HepG2 (cell line): ENCODE data around the gene IRF3.

Experiments
- CHD2 ChIP-seq: IDR thresholded peaks from 2 replicates; pipeline ENCODE4 v1.6.1; 2011; ENCODE audit warnings: low read depth, low read length, improper control_type of control experiment
- CTCF ChIP-seq: sonication (generic); formaldehyde crosslinking; IDR thresholded peaks from 2 replicates; pipeline ENCODE4 v1.5.0; 2020; ENCODE audit warnings: mild to moderate bottlenecking, missing genetic modification reagents, moderate library complexity
- EED ChIP-seq: sonication (generic); formaldehyde crosslinking; IDR thresholded peaks from 2 replicates; pipeline ENCODE4 v1.5.0; 2020; ENCODE audit warnings: mild to moderate bottlenecking, missing genetic modification reagents
- JUNB ChIP-seq: sonication (generic); formaldehyde crosslinking; IDR thresholded peaks from 2 replicates; pipeline ENCODE4 v1.8.0; 2022; ENCODE audit warnings: missing genetic modification reagents, mild to moderate bottlenecking, borderline replicate concordance
- JUND ChIP-seq: sonication (generic); formaldehyde crosslinking; IDR thresholded peaks from 2 replicates; pipeline ENCODE4 v1.8.0; 2022; ENCODE audit warnings: mild to moderate bottlenecking, missing genetic modification reagents
- KLF11 ChIP-seq: IDR thresholded peaks from 2 replicates; pipeline ENCODE4 v1.6.1; 2016; ENCODE audit warnings: missing compliant biosample characterization
- MAFF ChIP-seq: IDR thresholded peaks from 2 replicates; pipeline ENCODE4 v1.6.1; 2011; ENCODE audit warnings: low read depth, low read length, improper control_type of control experiment
- MAFK ChIP-seq, 2 experiments: IDR thresholded peaks in 1 of 2; conservative IDR thresholded peaks in 1 of 2; 2 replicates each; pipeline ENCODE4 v1.6.1; 2011; ENCODE audit warnings: improper control_type of control experiment in 2 of 2, low read length in 2 of 2
- POLR2A ChIP-seq, 2 experiments: IDR thresholded peaks; 2 replicates each; pipeline ENCODE4 v1.6.1; 2011; ENCODE audit warnings: low read depth in 2 of 2, low read length in 2 of 2, mild to moderate bottlenecking in 1 of 2, moderate library complexity in 1 of 2; ENCODE audit not compliant: insufficient read depth in 1 of 2
- ZNF350 ChIP-seq: sonication (generic); formaldehyde crosslinking; IDR thresholded peaks from 2 replicates; pipeline ENCODE4 v1.4.0; 2020; ENCODE audit warnings: mild to moderate bottlenecking, low read depth, missing genetic modification reagents, borderline replicate concordance
- ZNF580 ChIP-seq: IDR thresholded peaks from 2 replicates; pipeline ENCODE4 v1.6.1; 2016; ENCODE audit warnings: low read depth, borderline replicate concordance
- TF ChIP-seq, protein P1 (sequence below), 2 experiments: IDR thresholded peaks; 2 replicates each; pipeline ENCODE4 v1.6.1; 2011 to 2012; ENCODE audit warnings: low read length in 2 of 2, borderline replicate concordance in 1 of 2, low read depth in 1 of 2, mild to moderate bottlenecking in 1 of 2, moderate library complexity in 1 of 2

- TF ChIP-seq MAFF = no peak
- TF ChIP-seq ZNF580 (CRISPR knock-in tag) = no peak
- no peak for TF ChIP-seq MAFK (conservative IDR thresholded peaks at IDR 0.05 in 1 of 2, IDR thresholded peaks at IDR 0.05 in 1 of 2; ENCODE audit: low read length in 2 of 2)
- no peak for TF ChIP-seq ZNF350 (CRISPR knock-in tag)
- TF ChIP-seq, protein P1, sequence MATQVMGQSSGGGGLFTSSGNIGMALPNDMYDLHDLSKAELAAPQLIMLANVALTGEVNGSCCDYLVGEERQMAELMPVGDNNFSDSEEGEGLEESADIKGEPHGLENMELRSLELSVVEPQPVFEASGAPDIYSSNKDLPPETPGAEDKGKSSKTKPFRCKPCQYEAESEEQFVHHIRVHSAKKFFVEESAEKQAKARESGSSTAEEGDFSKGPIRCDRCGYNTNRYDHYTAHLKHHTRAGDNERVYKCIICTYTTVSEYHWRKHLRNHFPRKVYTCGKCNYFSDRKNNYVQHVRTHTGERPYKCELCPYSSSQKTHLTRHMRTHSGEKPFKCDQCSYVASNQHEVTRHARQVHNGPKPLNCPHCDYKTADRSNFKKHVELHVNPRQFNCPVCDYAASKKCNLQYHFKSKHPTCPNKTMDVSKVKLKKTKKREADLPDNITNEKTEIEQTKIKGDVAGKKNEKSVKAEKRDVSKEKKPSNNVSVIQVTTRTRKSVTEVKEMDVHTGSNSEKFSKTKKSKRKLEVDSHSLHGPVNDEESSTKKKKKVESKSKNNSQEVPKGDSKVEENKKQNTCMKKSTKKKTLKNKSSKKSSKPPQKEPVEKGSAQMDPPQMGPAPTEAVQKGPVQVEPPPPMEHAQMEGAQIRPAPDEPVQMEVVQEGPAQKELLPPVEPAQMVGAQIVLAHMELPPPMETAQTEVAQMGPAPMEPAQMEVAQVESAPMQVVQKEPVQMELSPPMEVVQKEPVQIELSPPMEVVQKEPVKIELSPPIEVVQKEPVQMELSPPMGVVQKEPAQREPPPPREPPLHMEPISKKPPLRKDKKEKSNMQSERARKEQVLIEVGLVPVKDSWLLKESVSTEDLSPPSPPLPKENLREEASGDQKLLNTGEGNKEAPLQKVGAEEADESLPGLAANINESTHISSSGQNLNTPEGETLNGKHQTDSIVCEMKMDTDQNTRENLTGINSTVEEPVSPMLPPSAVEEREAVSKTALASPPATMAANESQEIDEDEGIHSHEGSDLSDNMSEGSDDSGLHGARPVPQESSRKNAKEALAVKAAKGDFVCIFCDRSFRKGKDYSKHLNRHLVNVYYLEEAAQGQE (IDR thresholded peaks at IDR 0.05; ENCODE audit: borderline replicate concordance in 1 of 2, low read depth in 1 of 2, low read length in 2 of 2) = no peak
- no peak for TF ChIP-seq POLR2A (IDR thresholded peaks at IDR 0.05; ENCODE audit: insufficient read depth in 1 of 2, low read depth in 2 of 2, low read length in 2 of 2)
- TF ChIP-seq JUND (CRISPR knock-in tag) = no peak
- no peak for TF ChIP-seq EED (CRISPR knock-in tag)
- TF ChIP-seq JUNB (CRISPR knock-in tag) = no peak
- no peak for TF ChIP-seq KLF11 (CRISPR knock-in tag)
- no peak for TF ChIP-seq CTCF
- no peak for TF ChIP-seq CHD2
Observed at GRCh38 chr19:49696115-49696514, 30.5 kb upstream of the IRF3 start.
